Gastroesophageal sphincter (tissue), 3 donors: ENCODE measurements around the gene GLE1.

ENCODE experiments used
- EP300 ChIP-seq: sonication (generic); formaldehyde crosslinking; IDR thresholded peaks from one replicate; pipeline ENCODE4 v1.6.1; 2017; ENCODE audit warnings: antibody characterized with exemption, mild to moderate bottlenecking
- TF ChIP-seq, protein P1 (sequence below), 4 experiments: fragments of 200-600 bp in 2 of 4; fragments of 450-650 bp in 2 of 4; sonication (generic) in 1 of 4; IDR thresholded peaks; one replicate each; pipeline ENCODE4 v1.5.1; 2017 to 2019; ENCODE audit warnings: antibody characterized with exemption in 4 of 4, mild to moderate bottlenecking in 2 of 4, moderate library complexity in 2 of 4

DNA sequence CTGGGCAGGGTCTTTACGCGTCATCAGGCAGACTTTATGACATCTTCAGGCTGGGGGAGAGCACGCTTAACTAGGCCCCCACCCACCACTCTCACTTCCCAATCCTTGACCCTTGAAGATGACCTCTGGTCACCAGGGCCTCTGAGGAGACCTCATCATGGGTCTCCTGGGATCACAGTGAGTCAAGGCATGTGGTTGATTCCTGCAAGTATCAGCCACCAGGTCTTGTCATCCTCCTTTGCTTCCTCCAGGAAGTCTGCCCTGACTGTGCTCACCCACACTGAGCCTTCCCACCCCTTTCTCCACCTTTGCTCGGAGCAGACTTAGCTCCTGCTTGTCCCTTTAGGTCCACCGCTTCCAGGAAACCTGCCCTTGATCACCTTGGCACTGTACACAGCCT, 31.4 kb upstream of the GLE1 start:
- TF ChIP-seq, protein P1, sequence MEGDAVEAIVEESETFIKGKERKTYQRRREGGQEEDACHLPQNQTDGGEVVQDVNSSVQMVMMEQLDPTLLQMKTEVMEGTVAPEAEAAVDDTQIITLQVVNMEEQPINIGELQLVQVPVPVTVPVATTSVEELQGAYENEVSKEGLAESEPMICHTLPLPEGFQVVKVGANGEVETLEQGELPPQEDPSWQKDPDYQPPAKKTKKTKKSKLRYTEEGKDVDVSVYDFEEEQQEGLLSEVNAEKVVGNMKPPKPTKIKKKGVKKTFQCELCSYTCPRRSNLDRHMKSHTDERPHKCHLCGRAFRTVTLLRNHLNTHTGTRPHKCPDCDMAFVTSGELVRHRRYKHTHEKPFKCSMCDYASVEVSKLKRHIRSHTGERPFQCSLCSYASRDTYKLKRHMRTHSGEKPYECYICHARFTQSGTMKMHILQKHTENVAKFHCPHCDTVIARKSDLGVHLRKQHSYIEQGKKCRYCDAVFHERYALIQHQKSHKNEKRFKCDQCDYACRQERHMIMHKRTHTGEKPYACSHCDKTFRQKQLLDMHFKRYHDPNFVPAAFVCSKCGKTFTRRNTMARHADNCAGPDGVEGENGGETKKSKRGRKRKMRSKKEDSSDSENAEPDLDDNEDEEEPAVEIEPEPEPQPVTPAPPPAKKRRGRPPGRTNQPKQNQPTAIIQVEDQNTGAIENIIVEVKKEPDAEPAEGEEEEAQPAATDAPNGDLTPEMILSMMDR (IDR thresholded peaks at IDR 0.05) = no peak
- TF ChIP-seq EP300 = no peak
